Activated T-helper 17 cell treated with anti-CD3 and anti-CD28 coated beads, Interleukin-2, amount 50 U/mL, for 72 hours (primary cell): Measurements from ENCODE around the gene LRRC37A3. TPM values are rescaled to one million over a fixed set of nuclear protein-coding genes. Genes with fewer than 3 reads are reported as not detected.
A peak's percentile ranks its signal among the peaks of the same experiment; 100 is the strongest.
"Not testable (repeated sequence)": the region's sequence is repeated elsewhere in the genome, so short reads cannot be mapped to it uniquely, and the experiment has no call there.

ENCODE experiments used
- ATAC-seq: fragments of 150-1000 bp; cut with Tn5 transposase; replicated peaks from 2 replicates; pipeline ENCODE4 v1.10.0; 2021; ENCODE audit warnings: mild to moderate bottlenecking, moderate library complexity
- H3K27ac Mint-ChIP-seq: one replicate; pipeline ENCODE4 v1.8.0; 2022; ENCODE audit warnings: mixed read lengths
- H3K27me3 Mint-ChIP-seq: one replicate; pipeline ENCODE4 v1.8.0; 2022; ENCODE audit warnings: mixed read lengths
- H3K36me3 Mint-ChIP-seq: one replicate; pipeline ENCODE4 v1.8.0; 2022; ENCODE audit warnings: low read depth, mild to moderate bottlenecking, mixed read lengths
- H3K4me1 Mint-ChIP-seq: one replicate; pipeline ENCODE4 v1.8.0; 2022; ENCODE audit warnings: mixed read lengths
- H3K4me3 Mint-ChIP-seq: one replicate; pipeline ENCODE4 v1.8.0; 2022; ENCODE audit warnings: mild to moderate bottlenecking, mixed read lengths
- H3K9me3 Mint-ChIP-seq: one replicate; pipeline ENCODE4 v1.8.0; 2022; ENCODE audit warnings: mixed read lengths
- total RNA-seq, 2 donors: library from RNA; stranded (reverse); gene quantifications; one replicate each; pipeline ENCODE4 v1.2.3, GENCODE V29; 2022

The LRRC37A3 gene
- total RNA-seq, 2 donors from 2014 or later = 10.1 to 17.4 TPM

GRCh38 chr17:64936117-64936516 lies 16.8 kb upstream of the LRRC37A3 start:
- peaks cover 4% of the 10 kb centered on the region for H3K4me1 Mint-ChIP-seq
- H3K4me3 Mint-ChIP-seq = no peak overlapping the region
- no peak overlapping the region for H3K27ac Mint-ChIP-seq
- H3K27me3 Mint-ChIP-seq = no peaks in the 10 kb centered on the region
- no peaks in the 10 kb centered on the region for H3K36me3 Mint-ChIP-seq
- ATAC-seq = no peak
- H3K9me3 Mint-ChIP-seq = no peaks in the 10 kb centered on the region

GRCh38 chr17:64934284-64934778 lies 15.1 kb upstream of the LRRC37A3 start:
- ATAC-seq, H3K36me3 Mint-ChIP-seq, H3K9me3 Mint-ChIP-seq: not testable (repeated sequence)

GRCh38 chr17:64932850-64933249 lies 13.6 kb upstream of the LRRC37A3 start:
- not testable (repeated sequence) for H3K9me3 Mint-ChIP-seq, H3K27me3 Mint-ChIP-seq, ATAC-seq, H3K4me1 Mint-ChIP-seq, H3K36me3 Mint-ChIP-seq, H3K27ac Mint-ChIP-seq, H3K4me3 Mint-ChIP-seq

More at GRCh38 chr17:64934284-64934778, 15.1 kb upstream of the LRRC37A3 start:
- not testable (repeated sequence) for H3K4me3 Mint-ChIP-seq, H3K27ac Mint-ChIP-seq, H3K27me3 Mint-ChIP-seq
- H3K4me1 Mint-ChIP-seq = peaks cover 10% of the 10 kb centered on the region

- not testable (repeated sequence) for ATAC-seq, H3K27me3 Mint-ChIP-seq, H3K36me3 Mint-ChIP-seq, H3K4me3 Mint-ChIP-seq, H3K9me3 Mint-ChIP-seq
- Mint-ChIP-seq H3K27ac (peak overlapping the region; percentile 76), H3K4me1 (peaks cover 12% of the 10 kb centered on the region)
Observed at GRCh38 chr17:64930374-64930773, 11.1 kb upstream of the LRRC37A3 start.

- ATAC-seq = peak; percentile 97
- H3K4me1 Mint-ChIP-seq = peaks cover 12% of the 10 kb centered on the region
- peak overlapping the region; percentile 66 for H3K27ac Mint-ChIP-seq
- not testable (repeated sequence) for H3K27me3 Mint-ChIP-seq, H3K36me3 Mint-ChIP-seq, H3K9me3 Mint-ChIP-seq
- peak overlapping the region; percentile 20 for H3K4me3 Mint-ChIP-seq
Observed at GRCh38 chr17:64929419-64930209, 10.3 kb upstream of the LRRC37A3 start.

GRCh38 chr17:64928701-64929100 lies 9.4 kb upstream of the LRRC37A3 start:
- ATAC-seq, H3K27ac Mint-ChIP-seq: not testable (repeated sequence)

GRCh38 chr17:64927444-64927843 lies 8.2 kb upstream of the LRRC37A3 start:
- not testable (repeated sequence) for H3K27me3 Mint-ChIP-seq, H3K27ac Mint-ChIP-seq, H3K9me3 Mint-ChIP-seq, H3K36me3 Mint-ChIP-seq, H3K4me3 Mint-ChIP-seq
- peak; percentile 63 for ATAC-seq
- H3K4me1 Mint-ChIP-seq = peaks cover 12% of the 10 kb centered on the region

More at GRCh38 chr17:64928701-64929100, 9.4 kb upstream of the LRRC37A3 start:
- H3K9me3 Mint-ChIP-seq, H3K36me3 Mint-ChIP-seq, H3K4me3 Mint-ChIP-seq, H3K27me3 Mint-ChIP-seq: not testable (repeated sequence)
- peaks cover 12% of the 10 kb centered on the region for H3K4me1 Mint-ChIP-seq

- H3K27ac Mint-ChIP-seq, H3K9me3 Mint-ChIP-seq, H3K27me3 Mint-ChIP-seq, H3K4me3 Mint-ChIP-seq, H3K36me3 Mint-ChIP-seq: not testable (repeated sequence)
- peaks cover 12% of the 10 kb centered on the region for H3K4me1 Mint-ChIP-seq
- peak; percentile 39 for ATAC-seq
Observed at GRCh38 chr17:64926430-64926829, 7.2 kb upstream of the LRRC37A3 start.

- H3K4me1 Mint-ChIP-seq, H3K27ac Mint-ChIP-seq, ATAC-seq, H3K9me3 Mint-ChIP-seq, H3K4me3 Mint-ChIP-seq, H3K27me3 Mint-ChIP-seq, H3K36me3 Mint-ChIP-seq: not testable (repeated sequence)
Observed at GRCh38 chr17:64925244-64925643, 6.0 kb upstream of the LRRC37A3 start.

GRCh38 chr17:64923051-64923568 lies 3.8 kb upstream of the LRRC37A3 start:
- not testable (repeated sequence) for H3K27me3 Mint-ChIP-seq, H3K36me3 Mint-ChIP-seq, ATAC-seq, H3K9me3 Mint-ChIP-seq, H3K4me1 Mint-ChIP-seq, H3K27ac Mint-ChIP-seq, H3K4me3 Mint-ChIP-seq

- Mint-ChIP-seq H3K9me3 (no peaks in the 10 kb centered on the region), H3K4me1 (no peaks in the 10 kb centered on the region), H3K27ac (no peak overlapping the region), H3K4me3 (peak overlapping the region; percentile 78), H3K27me3 (no peaks in the 10 kb centered on the region), H3K36me3 (no peaks in the 10 kb centered on the region)
- ATAC-seq = no peak
Observed at GRCh38 chr17:64920419-64921172, 1.3 kb upstream of the LRRC37A3 start.

GRCh38 chr17:64920026-64920418 lies 744 bp upstream of the LRRC37A3 start:
- Mint-ChIP-seq H3K9me3 (no peaks in the 10 kb centered on the region), H3K27ac (peak overlapping the region; percentile 81), H3K4me1 (no peaks in the 10 kb centered on the region), H3K36me3 (no peaks in the 10 kb centered on the region), H3K4me3 (peak overlapping the region; percentile 78), H3K27me3 (no peaks in the 10 kb centered on the region)
- no peak for ATAC-seq

- ATAC-seq = peak; percentile 60
- not testable (repeated sequence) for H3K36me3 Mint-ChIP-seq, H3K9me3 Mint-ChIP-seq, H3K27me3 Mint-ChIP-seq, H3K4me1 Mint-ChIP-seq
- Mint-ChIP-seq H3K27ac (peak overlapping the region; percentile 81), H3K4me3 (peak overlapping the region; percentile 78)
Observed at GRCh38 chr17:64918842-64919288, 413 bp downstream of the LRRC37A3 start.

- not testable (repeated sequence) for H3K27ac Mint-ChIP-seq, H3K4me3 Mint-ChIP-seq
Observed at GRCh38 chr17:64917540-64917939, 1.7 kb downstream of the LRRC37A3 start.

GRCh38 chr17:64915244-64915643 lies 4.0 kb downstream of the LRRC37A3 start:
- not testable (repeated sequence) for H3K4me3 Mint-ChIP-seq, H3K9me3 Mint-ChIP-seq, ATAC-seq, H3K27ac Mint-ChIP-seq, H3K36me3 Mint-ChIP-seq, H3K27me3 Mint-ChIP-seq, H3K4me1 Mint-ChIP-seq

More at GRCh38 chr17:64917540-64917939, 1.7 kb downstream of the LRRC37A3 start:
- not testable (repeated sequence) for H3K27me3 Mint-ChIP-seq, H3K4me1 Mint-ChIP-seq, H3K36me3 Mint-ChIP-seq, ATAC-seq, H3K9me3 Mint-ChIP-seq
